Measurements from ENCODE around the gene MACC1. TPM values are rescaled to one million over a fixed set of nuclear protein-coding genes. Genes with fewer than 3 reads are reported as not detected.
A peak's percentile ranks its signal among the peaks of the same experiment; 100 is the strongest.
"Not testable (repeated sequence)": the region's sequence is repeated elsewhere in the genome, so short reads cannot be mapped to it uniquely, and the experiment has no call there.

Gene MACC1
- total RNA-seq, 1 experiment from 2014 or later = 0.46 TPM

GRCh38 chr7:20207811-20208210 is 9.4 kb downstream of the MACC1 start:
- DNase-seq (ENCODE audit: low spot score) = not testable (repeated sequence)

GRCh38 chr7:20206104-20206896 is 10.9 kb downstream of the MACC1 start:
- DNase-seq (ENCODE audit: low spot score) = no peak

DNA sequence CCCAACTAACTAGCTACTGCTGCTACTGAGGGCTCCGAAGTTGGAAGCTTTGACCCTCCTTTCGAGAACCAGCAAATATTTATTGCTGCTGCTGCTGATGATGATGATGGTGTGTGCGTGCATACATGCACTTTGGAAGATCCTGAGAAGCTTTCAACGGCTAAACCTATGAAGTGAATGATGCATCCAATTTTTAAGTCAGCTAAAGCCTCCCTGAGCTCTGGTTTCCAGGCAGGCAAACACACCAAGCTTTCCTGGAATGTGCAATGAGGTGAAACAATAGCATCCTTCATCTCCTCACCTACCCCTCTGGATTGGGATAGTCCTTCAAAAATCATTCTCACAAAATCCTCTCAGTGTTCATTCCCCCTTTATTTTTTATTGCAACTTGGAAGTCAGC is 13.9 kb downstream of the MACC1 start:
- DNase-seq (ENCODE audit: low spot score) = no peak

DNA sequence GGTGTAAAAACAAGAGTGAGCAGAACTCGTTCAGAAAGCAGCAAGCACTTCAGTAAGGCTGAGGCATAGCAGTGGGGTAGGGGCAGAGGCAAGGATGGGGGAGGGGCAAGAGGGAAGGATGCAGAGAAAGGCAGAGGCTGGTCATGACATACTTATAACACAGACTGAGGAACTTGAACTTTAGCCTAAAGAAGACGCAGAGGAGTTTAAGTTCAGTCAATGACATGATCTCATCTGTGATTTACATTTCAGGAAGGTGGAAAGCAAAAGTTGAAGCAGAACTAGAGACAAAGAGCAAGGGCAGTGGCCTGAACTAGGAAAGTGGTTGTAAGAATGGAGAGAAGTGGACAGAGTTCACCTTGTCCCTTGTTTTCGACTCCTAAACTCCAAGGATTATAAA is 15.8 kb downstream of the MACC1 start:
- DNase-seq (ENCODE audit: low spot score) = no peak

- DNase-seq (ENCODE audit: low spot score) = no peak
These were observed 16.2 kb downstream of the MACC1 start for GRCh38 chr7:20200971-20201370.

GRCh38 chr7:20200361-20200760 is 16.8 kb downstream of the MACC1 start:
- DNase-seq (ENCODE audit: low spot score) = no peak

DNA sequence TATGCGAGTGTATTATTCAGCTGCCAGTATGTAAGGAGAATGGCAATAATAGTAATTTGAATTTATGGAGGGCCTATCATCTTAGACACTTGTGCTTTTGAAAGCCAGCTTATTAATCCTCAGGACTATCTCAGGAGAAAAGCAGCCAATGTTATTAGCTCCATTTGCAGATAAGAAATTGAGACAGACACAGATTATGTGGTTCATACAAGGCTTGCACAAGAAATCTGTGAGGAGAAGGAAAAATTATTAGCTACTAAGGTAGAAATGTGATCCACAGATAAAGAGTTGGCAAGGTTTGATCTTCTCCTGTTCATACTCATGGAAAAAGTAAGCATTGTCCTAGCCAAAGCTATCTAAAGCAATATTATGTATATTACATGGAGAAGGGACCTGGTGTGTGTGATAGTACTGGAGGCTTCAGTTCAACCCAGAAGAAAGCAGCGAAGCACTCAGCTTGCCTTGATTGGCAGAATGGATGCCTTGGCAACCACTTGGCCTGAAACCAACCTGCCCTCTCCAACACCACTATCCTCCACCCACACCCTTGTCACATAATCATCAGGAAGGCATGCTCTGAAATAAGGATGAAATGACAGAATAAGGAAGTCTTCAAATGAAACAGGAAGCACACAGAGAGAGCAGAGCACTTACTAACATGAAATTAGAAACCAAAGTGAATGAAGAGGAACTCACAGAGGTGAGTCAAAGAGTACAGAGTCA is 18.0 kb downstream of the MACC1 start:
- peak; percentile 100 for DNase-seq (ENCODE audit: low spot score)

DNA sequence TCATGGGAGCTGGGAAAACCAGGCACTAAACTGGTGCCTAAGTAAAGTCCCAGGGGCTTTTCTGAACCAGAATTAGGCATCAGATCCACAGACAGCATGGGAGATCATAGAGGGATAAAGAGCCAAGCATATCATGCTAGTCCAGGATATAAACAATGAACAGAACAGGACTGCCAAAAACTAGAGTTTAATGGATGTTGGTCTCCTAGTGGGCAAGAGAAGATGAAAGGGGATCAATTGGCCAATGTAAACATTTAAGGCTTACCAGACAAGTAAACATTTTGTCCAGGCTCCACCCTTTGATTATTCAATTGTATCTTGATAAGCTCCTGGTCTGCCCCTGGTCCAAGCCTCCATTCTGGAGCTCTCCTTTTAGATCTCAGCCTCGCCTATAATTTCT is 18.9 kb downstream of the MACC1 start:
- DNase-seq (ENCODE audit: low spot score) = peak; percentile 79

DNA sequence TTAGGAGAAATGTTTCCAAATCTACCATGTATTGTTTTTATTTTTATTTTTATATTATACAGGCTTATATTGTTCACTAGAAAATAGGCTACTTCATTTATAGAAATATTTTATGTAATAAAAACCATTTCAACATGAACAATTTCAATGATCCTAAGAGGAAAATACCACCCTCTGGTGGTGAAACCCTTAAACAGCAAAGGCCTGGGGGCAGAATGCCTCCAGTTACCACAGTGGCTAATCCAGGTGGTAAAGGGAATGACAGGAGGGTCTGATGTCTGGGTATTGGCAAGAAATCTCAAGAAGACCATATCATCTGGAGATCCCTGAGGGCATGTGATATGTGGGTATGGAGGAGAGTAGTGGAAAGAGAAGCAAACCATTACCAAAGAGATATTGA is 19.3 kb downstream of the MACC1 start:
- no peak for DNase-seq (ENCODE audit: low spot score)

- peak; percentile 56 for DNase-seq (ENCODE audit: low spot score)
These were observed 19.9 kb downstream of the MACC1 start for GRCh38 chr7:20197125-20197748.

DNA sequence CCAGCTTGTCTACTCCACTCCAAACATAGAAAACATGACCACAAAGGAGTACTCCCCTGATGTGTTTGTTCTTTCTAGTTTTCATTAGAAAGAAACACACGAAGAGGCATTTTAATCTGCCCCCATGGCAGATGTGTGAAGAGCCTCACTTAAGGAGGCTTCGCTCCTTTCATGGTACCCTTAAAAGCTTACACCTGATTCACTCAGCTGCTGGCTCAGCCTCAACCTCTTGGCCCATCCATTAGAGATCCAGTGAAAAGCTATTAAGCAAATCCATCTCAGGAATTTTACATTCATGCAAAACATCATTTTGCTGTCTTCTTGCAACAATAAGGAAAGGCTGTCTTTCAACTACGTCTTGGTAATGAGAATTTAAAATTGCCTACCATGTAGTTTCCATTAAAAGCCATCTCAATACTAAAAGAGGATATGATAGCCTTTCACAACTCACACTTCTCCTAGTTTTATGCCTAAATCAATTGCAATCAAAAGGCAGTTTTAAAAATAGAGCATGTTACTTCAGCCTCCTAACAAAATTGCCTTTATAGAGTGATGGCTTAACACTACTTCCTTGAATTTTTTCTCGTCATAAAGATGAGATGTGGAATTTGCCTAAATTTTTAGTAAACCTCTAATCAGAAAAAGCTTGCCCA is 22.7 kb downstream of the MACC1 start:
- no peak for DNase-seq (ENCODE audit: low spot score)

DNA sequence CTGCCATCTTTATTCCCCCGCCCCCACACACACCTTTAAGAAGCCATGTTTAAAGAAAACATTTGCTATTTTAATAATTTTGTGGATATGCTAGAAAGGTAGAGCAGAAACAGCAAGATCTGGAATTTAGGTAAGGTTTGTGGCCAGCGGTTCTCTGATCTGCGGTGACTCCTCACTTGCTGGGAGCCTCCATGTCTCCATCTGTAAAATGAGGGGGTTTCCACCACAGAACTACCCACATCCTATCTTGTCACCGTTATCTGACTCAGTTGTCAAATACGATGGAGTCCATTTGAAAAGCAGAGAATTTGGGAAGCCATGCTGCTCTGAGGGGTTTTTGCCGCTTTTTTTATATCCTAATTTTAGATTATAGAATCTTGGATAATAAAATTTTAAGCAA is 23.3 kb downstream of the MACC1 start:
- no peak for DNase-seq (ENCODE audit: low spot score)

DNA sequence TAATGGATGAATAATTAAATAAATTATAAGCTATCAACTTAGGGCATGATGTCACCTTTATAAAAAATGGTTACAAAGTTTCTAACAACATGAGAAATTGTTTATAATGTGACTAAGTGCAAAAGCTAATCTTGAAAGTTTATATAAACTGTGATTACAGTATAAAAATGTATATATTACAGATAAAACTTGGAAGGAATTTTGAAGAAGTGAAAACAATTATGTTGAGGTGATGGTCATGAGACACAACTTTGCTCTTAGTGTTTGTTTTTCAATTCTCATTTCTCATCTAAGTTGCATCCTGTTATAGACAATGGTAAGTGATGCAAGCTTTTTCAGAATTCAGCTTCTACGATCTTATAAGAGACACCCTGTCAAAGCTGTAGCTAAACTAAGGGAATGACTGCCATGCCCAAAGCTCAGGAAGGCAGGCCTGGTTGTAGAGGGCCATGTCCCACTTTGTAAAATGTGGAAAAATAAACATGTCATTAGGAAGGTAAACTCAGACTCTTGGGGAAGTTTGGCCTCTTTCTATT is 23.9 kb downstream of the MACC1 start:
- peak; percentile 96 for DNase-seq (ENCODE audit: low spot score)

GRCh38 chr7:20191391-20191869 is 25.8 kb downstream of the MACC1 start:
- no peak for DNase-seq (ENCODE audit: low spot score)

GRCh38 chr7:20190560-20191390 is 26.4 kb downstream of the MACC1 start:
- no peak for DNase-seq (ENCODE audit: low spot score)

GRCh38 chr7:20189852-20190251 is 27.3 kb downstream of the MACC1 start:
- DNase-seq (ENCODE audit: low spot score) = no peak

DNA sequence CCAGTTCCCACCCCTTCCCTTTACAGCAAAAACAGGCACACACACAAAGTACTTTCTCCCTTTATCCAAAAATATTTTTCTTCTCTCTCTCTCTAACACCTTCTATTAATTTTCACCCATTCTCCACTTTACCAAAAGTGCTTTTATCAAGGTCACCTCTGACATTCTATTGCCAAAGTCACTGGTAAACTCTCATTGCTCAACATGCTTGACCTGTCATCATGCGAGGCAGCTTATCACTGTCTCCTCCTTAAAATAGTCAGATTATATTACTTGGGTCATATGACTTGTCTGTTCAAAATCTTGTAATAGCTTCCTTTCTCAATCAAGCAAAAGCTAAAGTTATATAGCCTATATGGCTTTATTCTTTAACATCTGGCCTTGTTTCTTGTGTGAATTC is 28.6 kb downstream of the MACC1 start:
- DNase-seq (ENCODE audit: low spot score) = no peak

GRCh38 chr7:20187850-20188249 is 29.3 kb downstream of the MACC1 start:
- DNase-seq (ENCODE audit: low spot score) = not testable (repeated sequence)

- no peak for DNase-seq (ENCODE audit: low spot score)
These were observed 31.2 kb downstream of the MACC1 start for GRCh38 chr7:20185988-20186387.

- no peak for DNase-seq (ENCODE audit: low spot score)
These were observed 34.1 kb downstream of the MACC1 start for GRCh38 chr7:20183086-20183485.

Measured in H4 (cell line).